Measurements from ENCODE around the gene MTSS2.

Gene MTSS2

DNA sequence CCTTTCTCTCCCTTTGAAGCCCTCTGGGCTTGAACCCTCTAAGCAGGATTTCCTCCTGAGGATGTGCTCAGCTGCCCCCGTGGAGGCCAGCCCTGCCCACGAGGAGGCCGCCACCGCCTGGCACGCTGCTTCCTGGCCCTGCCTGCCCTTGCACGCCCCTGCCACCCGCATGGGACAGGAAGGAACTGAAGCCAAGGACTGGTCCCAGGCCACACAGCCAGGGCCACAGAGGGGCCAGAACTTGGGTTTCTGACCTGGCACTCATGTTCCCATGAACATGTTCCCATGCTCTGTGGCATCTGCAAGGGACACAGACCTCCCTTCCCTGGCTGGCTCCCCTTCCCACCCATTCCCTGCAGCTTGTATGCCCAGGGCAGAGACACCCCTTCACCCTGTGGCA is 24.1 kb upstream of the MTSS2 start:
- DNase-seq (ENCODE audit: extremely low read depth, low read depth): no peak
- TF ChIP-seq, protein P1, sequence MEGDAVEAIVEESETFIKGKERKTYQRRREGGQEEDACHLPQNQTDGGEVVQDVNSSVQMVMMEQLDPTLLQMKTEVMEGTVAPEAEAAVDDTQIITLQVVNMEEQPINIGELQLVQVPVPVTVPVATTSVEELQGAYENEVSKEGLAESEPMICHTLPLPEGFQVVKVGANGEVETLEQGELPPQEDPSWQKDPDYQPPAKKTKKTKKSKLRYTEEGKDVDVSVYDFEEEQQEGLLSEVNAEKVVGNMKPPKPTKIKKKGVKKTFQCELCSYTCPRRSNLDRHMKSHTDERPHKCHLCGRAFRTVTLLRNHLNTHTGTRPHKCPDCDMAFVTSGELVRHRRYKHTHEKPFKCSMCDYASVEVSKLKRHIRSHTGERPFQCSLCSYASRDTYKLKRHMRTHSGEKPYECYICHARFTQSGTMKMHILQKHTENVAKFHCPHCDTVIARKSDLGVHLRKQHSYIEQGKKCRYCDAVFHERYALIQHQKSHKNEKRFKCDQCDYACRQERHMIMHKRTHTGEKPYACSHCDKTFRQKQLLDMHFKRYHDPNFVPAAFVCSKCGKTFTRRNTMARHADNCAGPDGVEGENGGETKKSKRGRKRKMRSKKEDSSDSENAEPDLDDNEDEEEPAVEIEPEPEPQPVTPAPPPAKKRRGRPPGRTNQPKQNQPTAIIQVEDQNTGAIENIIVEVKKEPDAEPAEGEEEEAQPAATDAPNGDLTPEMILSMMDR (IDR thresholded peaks at IDR 0.05; ENCODE audit: low read depth, low read length, missing control alignments): no peak
- H3K4me3 ChIP-seq (replicated peaks; ENCODE audit: low read depth, low read length): no peak overlapping the region

DNA sequence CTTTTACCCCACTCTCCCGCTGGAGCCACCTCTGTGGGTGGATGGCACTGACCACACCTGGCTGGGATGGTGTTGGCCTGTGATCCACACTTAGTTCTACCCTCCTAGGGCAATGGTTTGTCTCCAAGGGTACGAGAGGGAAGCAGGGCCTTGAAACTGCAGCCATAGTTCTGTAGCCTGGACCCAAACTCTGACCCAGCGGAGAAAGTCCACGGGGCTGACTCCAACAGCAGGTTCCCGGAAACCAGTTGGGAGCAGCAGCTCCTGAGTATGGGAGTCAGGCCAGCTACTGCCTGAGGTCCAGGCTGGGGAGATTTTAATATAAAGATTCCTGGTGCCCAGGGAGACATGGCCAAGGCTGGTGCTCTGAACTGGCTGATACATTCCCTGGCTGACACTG is 23.6 kb upstream of the MTSS2 start:
- H3K4me3 ChIP-seq (replicated peaks; ENCODE audit: low read depth, low read length): no peak overlapping the region
- TF ChIP-seq, protein P1 (IDR thresholded peaks at IDR 0.05; ENCODE audit: low read depth, low read length, missing control alignments): no peak
- DNase-seq (ENCODE audit: extremely low read depth, low read depth): no peak

DNA sequence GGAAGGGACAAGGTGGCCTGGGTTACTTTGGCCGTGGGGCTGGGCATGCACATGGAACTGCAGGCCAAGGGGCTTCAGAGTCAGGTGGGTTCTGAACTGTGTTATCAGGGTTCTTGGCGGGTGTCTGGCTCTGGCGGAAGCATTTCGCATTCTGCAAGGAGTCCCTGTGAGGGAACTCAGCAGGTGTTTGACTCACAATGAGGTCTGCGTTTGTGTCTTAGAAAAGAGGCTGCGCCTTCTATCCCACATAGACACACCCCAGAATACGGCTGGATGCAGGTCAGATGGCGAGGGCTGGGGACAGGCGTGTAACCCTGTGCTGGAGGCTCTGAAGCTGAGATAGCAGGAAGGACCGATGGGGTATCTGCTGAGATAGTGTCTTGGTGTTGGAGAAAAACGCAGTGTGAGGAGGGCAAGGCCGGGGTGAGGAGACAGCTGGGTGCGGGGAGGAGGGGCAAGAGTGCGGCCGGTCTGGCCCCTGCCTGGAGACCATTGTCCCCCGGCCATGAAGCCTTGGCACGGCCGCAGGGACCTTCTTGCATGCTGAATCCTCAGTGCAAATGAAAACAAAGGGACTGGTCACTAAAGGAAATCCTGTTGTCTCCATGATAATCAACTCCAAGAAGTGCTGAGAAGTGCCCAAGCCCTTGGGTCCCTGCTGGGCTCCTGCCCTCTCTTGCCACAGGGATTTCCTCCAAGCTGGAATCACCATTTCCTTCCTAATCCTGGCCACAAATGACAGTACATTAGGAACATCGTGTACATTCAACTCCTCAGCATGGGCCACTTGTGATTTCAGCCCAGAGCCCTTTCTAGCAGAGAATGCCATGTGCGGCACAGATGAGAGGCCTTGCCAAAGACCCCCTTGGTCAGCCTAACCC is 22.8 kb upstream of the MTSS2 start:
- DNase-seq (ENCODE audit: extremely low read depth, low read depth): no peak
- TF ChIP-seq, protein P1 (IDR thresholded peaks at IDR 0.05; ENCODE audit: low read depth, low read length, missing control alignments): no peak
- H3K4me3 ChIP-seq (replicated peaks; ENCODE audit: low read depth, low read length): no peak overlapping the region

DNA sequence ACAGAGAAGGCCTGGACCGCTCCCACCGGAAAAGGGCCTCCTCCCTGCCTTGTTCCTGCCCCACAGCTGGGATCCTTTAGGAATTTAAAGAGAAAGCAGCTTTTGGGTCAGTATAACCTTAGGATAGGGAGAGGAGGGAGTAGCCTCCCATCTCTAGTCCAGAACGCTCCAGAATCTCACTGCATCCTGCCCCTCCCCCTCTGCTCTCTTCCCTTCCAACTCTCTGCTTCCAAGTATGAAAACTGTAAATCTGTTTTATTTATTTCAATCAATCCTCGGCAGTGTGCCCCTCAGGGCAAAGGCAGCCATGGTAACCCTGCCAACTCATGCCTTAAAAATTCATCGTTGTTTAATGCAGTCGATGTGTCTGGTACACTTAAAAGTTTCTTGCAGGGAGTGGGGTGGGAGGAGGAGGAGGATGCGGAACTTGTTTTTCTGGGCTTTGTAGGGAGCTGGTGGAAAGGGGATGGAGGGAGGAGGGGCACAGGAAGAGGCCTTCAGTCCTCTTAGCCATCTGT is 21.2 kb upstream of the MTSS2 start:
- TF ChIP-seq, protein P1 (IDR thresholded peaks at IDR 0.05; ENCODE audit: low read depth, low read length, missing control alignments): no peak
- H3K4me3 ChIP-seq (replicated peaks; ENCODE audit: low read depth, low read length): no peak overlapping the region
- peak; percentile 91 for DNase-seq (ENCODE audit: extremely low read depth, low read depth)

DNA sequence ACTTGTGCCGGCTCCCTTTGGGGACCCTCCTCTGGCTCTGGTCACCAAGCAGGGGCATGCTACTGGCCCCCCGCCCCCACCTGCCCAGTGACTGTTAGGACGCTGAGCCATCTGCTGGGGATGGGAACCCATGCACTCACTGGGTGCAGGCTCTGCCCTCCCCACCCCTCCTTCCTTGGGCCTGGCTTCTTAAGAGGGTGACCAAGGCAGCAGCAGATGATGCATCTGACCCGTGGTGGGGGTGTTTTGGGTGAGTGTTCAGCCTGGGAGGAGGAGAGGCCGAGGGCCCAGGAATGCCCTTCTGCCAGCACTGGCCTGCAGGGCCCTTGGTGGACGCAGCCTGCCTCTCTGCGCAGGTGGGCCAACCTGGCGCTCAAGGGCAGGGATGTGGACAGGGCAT is 19.2 kb upstream of the MTSS2 start:
- TF ChIP-seq, protein P1 (IDR thresholded peaks at IDR 0.05; ENCODE audit: low read depth, low read length, missing control alignments): no peak
- no peak for DNase-seq (ENCODE audit: extremely low read depth, low read depth)

DNA sequence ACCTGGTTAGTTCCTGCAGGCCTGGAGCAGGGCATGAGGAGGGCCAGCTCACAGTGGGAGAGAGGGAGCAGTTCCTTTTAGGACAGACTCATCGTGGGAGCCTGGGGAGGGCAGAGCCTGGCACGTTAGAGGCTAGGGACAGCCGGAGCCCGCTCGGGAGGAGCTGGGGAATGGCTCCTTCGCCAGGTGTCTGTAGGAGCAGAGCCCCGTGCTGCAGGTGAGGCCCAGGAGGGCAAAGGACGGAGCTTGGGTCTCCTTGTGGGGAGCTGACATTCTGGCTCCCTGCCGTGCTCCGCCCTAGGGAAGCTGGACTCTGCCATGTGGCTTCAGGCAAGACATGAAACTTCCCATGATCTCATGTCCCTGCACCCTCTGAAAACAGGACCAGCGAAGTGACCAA is 18.7 kb upstream of the MTSS2 start:
- DNase-seq (ENCODE audit: extremely low read depth, low read depth): no peak
- no peak overlapping the region for H3K4me3 ChIP-seq (replicated peaks; ENCODE audit: low read depth, low read length)
- TF ChIP-seq, protein P1 (IDR thresholded peaks at IDR 0.05; ENCODE audit: low read depth, low read length, missing control alignments): no peak

More for the DNA sequence above, 19.2 kb upstream of the MTSS2 start:
- no peak overlapping the region for H3K4me3 ChIP-seq (replicated peaks; ENCODE audit: low read depth, low read length)

Data from HFF-Myc (cell line).